T-helper 2 cell treated with Interferon-gamma antibody and Interleukin-4, amounts not matched to agents 100 ng/mL and 5 ng/mL, for 36 hours (primary cell): ENCODE results near the gene SCN5A. TPM values are rescaled to one million over a fixed set of nuclear protein-coding genes. Genes with fewer than 3 reads are reported as not detected.

ENCODE experiments used
- intact Hi-C: fragments of 100-400 bp; cut with micrococcal nuclease; formaldehyde crosslinking; loops from one replicate; pipeline ENCODE4 v1.15.1; 2023
- total RNA-seq: library from RNA; stranded (reverse); gene quantifications from 2 replicates; pipeline ENCODE4 v1.2.3, GENCODE V29; 2022

The SCN5A gene
- total RNA-seq, 1 donor from 2014 or later = 0.02 TPM

- intact Hi-C loops = no loop called here
Measured at GRCh38 chr3:38602576-38603250, 46.8 kb downstream of the SCN5A start.

GRCh38 chr3:38601956-38602550 is 47.4 kb downstream of the SCN5A start:
- intact Hi-C loops = no loop called here

DNA sequence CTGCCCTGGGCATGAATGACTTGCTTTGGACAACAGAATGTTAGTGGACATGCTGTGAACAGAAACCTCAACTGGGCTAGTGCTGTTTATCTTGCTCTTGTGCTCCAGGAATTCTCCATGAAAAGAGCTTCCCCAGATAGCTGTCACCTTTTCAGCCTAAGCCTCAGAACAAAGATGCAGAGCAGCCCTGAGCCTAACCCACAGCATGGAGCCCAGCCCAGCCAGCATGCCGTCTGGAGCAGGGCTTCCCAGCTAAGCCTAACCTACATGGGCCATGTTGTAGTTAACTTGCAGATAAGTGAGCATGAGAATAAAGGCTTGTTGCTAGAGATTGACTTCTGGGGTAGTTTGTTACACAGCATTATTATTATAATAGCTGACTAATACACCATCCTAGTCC is 48.9 kb downstream of the SCN5A start:
- intact Hi-C loops = no loop called here

GRCh38 chr3:38599886-38600285 is 49.6 kb downstream of the SCN5A start:
- intact Hi-C loops = no loop called here

- intact Hi-C loops = no loop called here
Measured at GRCh38 chr3:38598791-38599190, 50.7 kb downstream of the SCN5A start.

DNA sequence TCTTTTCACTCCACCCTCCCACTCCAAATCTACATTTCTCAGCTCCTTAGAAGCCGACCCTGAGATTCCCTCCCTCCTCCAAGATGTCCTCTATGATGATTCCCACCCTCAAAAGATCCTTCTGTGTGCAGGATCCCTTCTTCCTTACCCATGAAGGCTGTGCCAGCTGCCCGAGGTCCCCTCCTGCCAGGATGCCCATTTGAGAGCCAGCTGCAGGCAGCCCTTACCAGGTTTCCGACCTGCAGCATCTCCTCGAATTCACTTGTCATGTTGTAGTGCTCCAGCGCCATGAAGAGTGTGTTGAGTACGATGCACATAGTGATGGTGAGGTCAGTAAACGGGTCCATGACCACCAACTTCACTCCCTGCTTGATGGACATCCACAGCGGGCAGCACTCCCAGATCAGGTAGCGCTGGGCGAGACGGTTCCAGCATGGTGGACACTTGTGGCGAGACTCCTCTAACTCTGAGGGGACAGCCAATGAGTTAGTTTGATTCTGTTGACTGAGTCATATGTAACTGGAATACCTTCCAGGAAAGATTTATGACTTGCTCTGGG is 51.9 kb downstream of the SCN5A start:
- intact Hi-C loops = no loop called here

DNA sequence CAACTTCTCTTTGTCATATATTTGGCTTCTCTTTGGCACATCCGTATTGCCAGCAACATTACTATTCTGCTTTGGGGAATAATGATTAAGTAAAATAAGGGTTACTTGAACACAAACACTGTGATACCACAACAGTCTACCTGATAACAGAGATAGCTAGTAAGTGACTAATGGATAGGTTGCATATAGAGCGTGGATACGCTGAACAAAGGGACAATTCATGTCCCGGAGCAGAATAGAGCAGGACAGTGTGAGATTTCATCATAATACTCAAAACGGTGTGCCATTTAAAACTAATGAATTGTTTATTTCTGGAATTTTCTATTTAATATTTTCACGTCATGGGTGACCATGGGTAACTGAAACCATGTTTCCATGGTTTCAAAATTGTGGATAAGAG is 54.1 kb downstream of the SCN5A start:
- intact Hi-C loops = no loop called here

DNA sequence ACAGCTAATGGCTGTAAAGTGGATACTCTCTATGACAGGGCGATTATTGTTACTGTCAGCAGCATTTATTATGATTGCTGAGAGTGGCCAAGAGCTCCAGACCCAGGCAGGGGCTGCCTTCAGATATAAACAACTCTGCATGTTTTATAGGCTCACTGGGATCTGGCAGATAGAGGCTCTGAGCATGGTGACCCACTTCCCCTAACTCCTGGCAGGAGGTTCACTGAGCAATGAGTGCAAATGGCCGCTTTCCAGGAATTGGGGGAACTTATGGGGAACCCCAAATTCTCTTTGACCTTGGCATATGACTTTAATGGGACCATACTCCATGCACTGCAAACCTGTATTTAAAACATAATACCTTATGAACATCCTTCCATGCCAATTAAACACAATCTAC is 59.0 kb downstream of the SCN5A start:
- intact Hi-C loops = no loop called here

DNA sequence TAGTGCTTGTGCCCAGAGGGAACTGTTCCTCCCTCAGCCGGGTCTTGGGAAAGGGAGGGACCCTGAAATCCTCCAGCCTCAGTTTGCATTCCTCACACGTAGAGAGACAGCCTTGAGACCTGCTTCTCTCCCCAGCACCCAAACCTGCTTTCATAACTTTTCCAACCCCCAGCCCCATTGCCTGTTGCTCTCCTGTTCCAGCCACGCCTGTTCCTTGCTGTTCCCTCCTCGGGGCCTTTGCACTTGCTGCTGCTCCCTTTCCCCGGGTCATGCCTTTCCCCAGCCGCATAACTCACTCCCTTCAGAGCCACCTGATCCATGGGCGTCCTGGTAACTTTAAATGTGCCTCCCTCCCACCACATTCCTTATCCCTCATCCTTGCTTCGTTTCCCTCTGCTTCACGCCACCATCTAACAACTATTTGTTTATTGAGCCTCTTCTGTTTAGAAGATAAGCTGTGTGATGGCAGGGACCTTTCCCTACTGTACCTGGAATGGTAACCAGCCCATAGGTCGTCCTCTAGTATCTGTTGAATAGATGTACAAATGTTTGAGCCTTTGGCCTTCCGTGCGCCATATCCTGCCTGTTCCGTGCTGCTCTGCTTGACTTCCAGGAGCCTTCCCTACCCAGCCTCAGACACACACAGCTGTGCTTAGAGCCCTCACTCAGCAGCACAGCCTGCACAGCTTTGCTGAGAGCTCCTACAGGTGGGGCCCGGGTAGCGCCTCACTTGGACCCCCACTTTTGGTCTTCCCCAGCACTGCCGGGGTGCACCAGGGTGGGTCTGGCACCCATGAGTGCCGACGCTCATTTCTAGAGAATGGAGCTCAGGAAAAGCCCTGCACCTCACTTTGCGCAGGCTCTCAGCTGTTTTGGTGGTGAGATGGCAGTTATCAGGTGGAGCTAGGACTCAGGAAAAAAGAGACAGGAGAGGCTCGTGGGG is 60.2 kb downstream of the SCN5A start:
- intact Hi-C loops = no loop called here

- intact Hi-C loops = no loop called here
Measured at GRCh38 chr3:38588371-38588971, 61.0 kb downstream of the SCN5A start.

DNA sequence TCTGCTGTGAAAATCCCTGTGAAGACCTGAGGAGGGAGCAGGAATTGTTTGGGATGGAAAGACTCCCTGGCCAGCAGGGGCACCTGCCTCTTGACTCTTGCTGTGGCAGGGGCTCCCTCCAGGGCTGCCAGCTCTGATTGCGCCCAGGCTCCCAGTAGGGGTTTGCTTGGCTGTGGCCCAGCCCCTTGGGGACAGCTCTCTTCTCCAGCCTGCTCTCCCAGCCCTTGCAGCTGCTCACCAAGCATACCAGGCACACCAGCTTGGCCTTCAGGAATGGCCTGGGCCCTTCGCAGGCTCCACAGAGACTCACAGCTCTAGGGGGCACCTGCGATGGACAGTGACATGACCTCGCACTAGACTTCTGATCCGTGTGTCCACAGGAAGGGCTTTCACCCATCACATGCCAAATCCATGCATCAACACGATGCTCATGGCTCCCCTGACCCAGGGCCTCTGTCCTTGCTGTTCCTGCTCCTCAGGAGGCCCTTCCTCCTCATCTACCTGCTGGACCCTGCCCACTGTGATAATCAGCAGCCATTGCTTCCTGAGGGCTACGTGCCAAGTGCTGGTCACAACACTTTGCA is 61.8 kb downstream of the SCN5A start:
- intact Hi-C loops = no loop called here

GRCh38 chr3:38586546-38587520 is 62.7 kb downstream of the SCN5A start:
- intact Hi-C loops = no loop called here

GRCh38 chr3:38585791-38586420 is 63.6 kb downstream of the SCN5A start:
- intact Hi-C loops = no loop called here

GRCh38 chr3:38583688-38584087 is 65.8 kb downstream of the SCN5A start:
- intact Hi-C loops = no loop called here

DNA sequence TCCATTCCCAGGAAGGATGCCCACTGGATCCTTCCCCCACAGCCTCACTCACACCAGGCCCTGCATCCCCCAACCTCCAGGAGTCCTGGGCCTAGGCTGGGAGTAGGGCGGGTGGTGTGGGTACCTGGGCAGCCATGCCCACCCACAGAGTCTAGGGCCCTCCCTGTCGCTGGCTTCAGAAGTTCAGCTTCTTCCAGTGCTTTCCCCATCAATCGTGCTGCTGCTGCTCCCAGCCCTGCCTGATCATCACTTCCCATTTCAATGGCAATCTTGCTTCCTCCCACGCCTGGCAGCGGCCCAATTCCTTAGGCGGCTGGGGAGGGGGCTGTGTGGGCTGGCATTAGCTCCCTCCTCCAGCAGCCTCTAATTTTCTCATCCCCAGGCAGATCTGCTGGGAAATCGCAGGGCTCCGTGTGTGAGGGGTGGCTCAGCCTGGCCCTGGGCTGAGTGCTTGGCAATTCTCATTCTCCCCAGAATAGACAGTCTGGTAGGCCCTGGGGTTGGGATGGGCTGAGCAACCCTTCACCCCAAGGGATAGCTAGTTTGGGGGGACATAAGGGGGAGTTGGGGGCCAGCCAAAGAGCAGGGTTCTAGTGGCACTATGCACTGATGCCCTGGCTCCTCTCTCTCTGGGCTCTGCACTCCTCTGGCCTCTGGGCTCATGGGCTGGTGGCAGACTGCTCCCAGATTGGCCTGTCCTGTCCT is 66.4 kb downstream of the SCN5A start:
- intact Hi-C loops = no loop called here

DNA sequence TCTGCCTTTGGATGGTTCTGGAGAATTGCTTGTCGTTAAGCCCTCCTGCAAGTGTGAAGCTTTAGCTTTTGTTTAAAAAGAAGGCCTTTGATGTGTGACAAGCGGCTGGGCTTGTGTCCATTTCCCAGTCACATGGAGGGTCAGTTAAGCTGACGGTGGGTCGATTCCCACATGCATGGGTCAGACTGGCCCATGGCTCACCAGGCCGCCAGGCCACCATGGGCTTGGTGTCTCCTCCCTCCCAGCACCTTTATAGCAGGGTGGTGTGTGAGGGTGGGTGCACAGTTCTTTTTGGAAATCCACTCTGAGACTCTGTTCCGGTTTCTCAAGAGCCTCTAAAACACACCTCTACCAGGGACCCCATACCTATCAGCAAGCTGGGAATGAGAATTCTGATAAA is 67.2 kb downstream of the SCN5A start:
- intact Hi-C loops = no loop called here

DNA sequence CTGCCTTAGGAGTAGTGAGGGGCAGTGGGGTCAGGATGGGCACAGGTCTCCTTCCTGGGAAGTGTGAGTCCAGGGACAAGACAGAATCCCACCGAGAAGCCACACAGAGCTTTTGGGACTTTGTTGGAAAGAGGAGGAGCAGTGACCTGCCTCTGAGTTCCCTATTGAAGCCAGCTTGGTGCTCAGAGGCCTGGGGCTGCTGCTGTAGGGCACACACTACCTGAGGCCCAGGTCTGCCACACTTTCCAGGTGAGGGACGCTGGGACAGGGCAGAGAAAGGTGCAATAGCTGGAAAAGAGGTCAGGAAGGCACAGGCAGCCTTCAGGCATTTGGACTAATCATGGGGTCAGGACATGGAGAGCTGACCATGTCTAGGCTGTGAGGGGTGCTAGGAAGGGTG is 67.7 kb downstream of the SCN5A start:
- intact Hi-C loops = no loop called here

DNA sequence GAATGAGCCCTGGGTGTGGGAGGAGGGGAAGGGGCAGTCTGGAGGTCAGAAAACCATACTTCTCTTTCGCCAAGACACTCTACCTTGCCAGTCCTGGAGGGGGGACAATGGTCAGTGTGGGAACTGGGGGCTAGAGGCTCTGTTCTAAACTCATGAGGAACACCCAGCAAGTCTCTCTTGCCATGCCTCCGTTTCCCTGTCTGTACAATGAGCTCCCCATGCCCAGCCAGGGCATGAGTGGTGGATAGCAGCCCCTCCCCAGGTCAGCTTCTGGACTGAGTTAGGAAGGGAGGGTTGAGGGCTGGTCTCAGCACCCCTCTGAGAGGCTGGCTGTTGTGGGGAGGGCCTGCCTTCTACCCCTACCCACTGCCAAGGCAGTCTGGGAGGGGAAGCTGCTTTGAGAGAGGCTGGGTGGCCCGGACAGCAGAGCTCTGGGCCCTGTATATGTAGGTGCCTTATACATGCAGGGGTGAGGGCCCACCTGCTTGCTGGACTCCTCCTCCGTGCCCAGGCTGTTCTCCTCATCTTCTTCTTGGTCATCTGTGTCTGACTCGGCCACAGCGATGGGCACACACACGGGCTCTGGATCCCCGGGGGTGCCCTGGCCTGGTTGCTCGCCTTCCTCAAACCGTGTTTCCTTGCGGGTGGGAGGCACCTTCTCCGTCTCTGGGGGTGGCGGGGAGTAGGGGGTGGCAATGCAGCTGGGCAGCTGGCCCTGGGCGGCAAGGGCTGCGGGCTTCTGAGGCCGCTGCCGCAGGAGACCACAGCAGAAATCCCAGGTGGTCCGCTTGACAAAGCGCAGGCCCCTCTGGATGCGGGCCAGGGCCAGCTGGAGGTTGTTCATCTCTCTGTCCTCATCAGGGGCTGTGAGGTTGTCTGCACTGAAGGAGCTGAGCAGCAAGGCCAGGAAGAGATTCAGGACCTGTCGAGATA is 68.8 kb downstream of the SCN5A start:
- intact Hi-C loops = no loop called here
